GDM1 (cell line): ENCODE measurements around the gene HM13.
A peak's percentile ranks its signal among the peaks of the same experiment; 100 is the strongest.
"Not testable (repeated sequence)": the region's sequence is repeated elsewhere in the genome, so short reads cannot be mapped to it uniquely, and the experiment has no call there.

ENCODE experiments used
- DNase-seq: peaks from one replicate; lab custom pipeline; 2025; lab: John Stamatoyannopoulos, UW

The HM13 gene

GRCh38 chr20:31502884-31503673 is 11.2 kb upstream of the HM13 start:
- peak; percentile 47 for DNase-seq

GRCh38 chr20:31505903-31506302 is 8.3 kb upstream of the HM13 start:
- DNase-seq: no peak

GRCh38 chr20:31508517-31509244 is 5.6 kb upstream of the HM13 start:
- DNase-seq: no peak

- no peak for DNase-seq
These were observed 981 bp downstream of the HM13 start for GRCh38 chr20:31515072-31515774.

- DNase-seq: no peak
These were observed 1.5 kb downstream of the HM13 start for GRCh38 chr20:31515775-31516107.

- DNase-seq: no peak
These were observed 1.9 kb downstream of the HM13 start for GRCh38 chr20:31516166-31516565.

GRCh38 chr20:31516651-31517050 is 2.4 kb downstream of the HM13 start:
- no peak for DNase-seq

- DNase-seq: peak; percentile 48
These were observed 3.1 kb downstream of the HM13 start for GRCh38 chr20:31517373-31517772.

- not testable (repeated sequence) for DNase-seq
These were observed 7.0 kb downstream of the HM13 start for GRCh38 chr20:31521267-31521666.

GRCh38 chr20:31522731-31523130 is 8.5 kb downstream of the HM13 start:
- no peak for DNase-seq

GRCh38 chr20:31523361-31524283 is 9.4 kb downstream of the HM13 start:
- DNase-seq: peak; percentile 95

- no peak for DNase-seq
These were observed 13.0 kb downstream of the HM13 start for GRCh38 chr20:31527266-31527665.

- no peak for DNase-seq
These were observed 21.1 kb downstream of the HM13 start for GRCh38 chr20:31535298-31535697.

- no peak for DNase-seq
These were observed 22.3 kb downstream of the HM13 start for GRCh38 chr20:31536575-31536974.

GRCh38 chr20:31537116-31537871 is 23.1 kb downstream of the HM13 start:
- no peak for DNase-seq

- DNase-seq: no peak
These were observed 23.6 kb downstream of the HM13 start for GRCh38 chr20:31537890-31538289.

- no peak for DNase-seq
These were observed 24.1 kb downstream of the HM13 start for GRCh38 chr20:31538326-31538725.

- DNase-seq: not testable (repeated sequence)
These were observed 25.4 kb downstream of the HM13 start for GRCh38 chr20:31539636-31540035.

- DNase-seq: no peak
These were observed 26.2 kb downstream of the HM13 start for GRCh38 chr20:31540406-31540805.

- DNase-seq: no peak
These were observed 28.1 kb downstream of the HM13 start for GRCh38 chr20:31542201-31542842.

GRCh38 chr20:31542963-31543362 is 28.7 kb downstream of the HM13 start:
- DNase-seq: no peak
